Raji (cell line): ENCODE measurements around the gene SPTBN4.
A peak's percentile ranks its signal among the peaks of the same experiment; 100 is the strongest.

Experiments used
- POLR2A ChIP-seq: IDR thresholded peaks from 2 replicates; pipeline ENCODE4 v1.6.1; 2011; ENCODE audit warnings: low read depth, low read length, control low read depth; ENCODE audit not compliant: insufficient read depth

SPTBN4 gene

GRCh38 chr19:40453151-40453735 lies 13.6 kb upstream of the SPTBN4 start:
- TF ChIP-seq POLR2A: no peak

- TF ChIP-seq POLR2A: no peak
Observed at GRCh38 chr19:40457048-40457447, 9.8 kb upstream of the SPTBN4 start.

GRCh38 chr19:40457953-40458596 lies 8.7 kb upstream of the SPTBN4 start:
- no peak for TF ChIP-seq POLR2A

- no peak for TF ChIP-seq POLR2A
Observed at GRCh38 chr19:40458597-40458974, 8.2 kb upstream of the SPTBN4 start.

- no peak for TF ChIP-seq POLR2A
Observed at GRCh38 chr19:40460185-40460584, 6.6 kb upstream of the SPTBN4 start.

GRCh38 chr19:40461669-40462221 lies 5.1 kb upstream of the SPTBN4 start:
- no peak for TF ChIP-seq POLR2A

- TF ChIP-seq POLR2A: no peak
Observed at GRCh38 chr19:40464059-40465024, 2.5 kb upstream of the SPTBN4 start.

- no peak for TF ChIP-seq POLR2A
Observed at GRCh38 chr19:40465025-40465556, 1.7 kb upstream of the SPTBN4 start.

- peak; percentile 89 for TF ChIP-seq POLR2A
Observed at GRCh38 chr19:40465557-40466218, 1.1 kb upstream of the SPTBN4 start, which contains the start of gene BLVRB. BLVRB (minus strand) TSS chr19:40465745; CDS start chr19:40465688, 57 bp downstream.

GRCh38 chr19:40466219-40466984 lies 399 bp upstream of the SPTBN4 start:
- TF ChIP-seq POLR2A: no peak

GRCh38 chr19:40469011-40469410 lies 2.2 kb downstream of the SPTBN4 start:
- no peak for TF ChIP-seq POLR2A

- TF ChIP-seq POLR2A: no peak
Observed at GRCh38 chr19:40471111-40471510, 4.3 kb downstream of the SPTBN4 start.

GRCh38 chr19:40472516-40472915 lies 5.7 kb downstream of the SPTBN4 start:
- no peak for TF ChIP-seq POLR2A

GRCh38 chr19:40474737-40475136 lies 7.9 kb downstream of the SPTBN4 start:
- no peak for TF ChIP-seq POLR2A
